ENCODE results near the gene KRT77.

KRT77 gene

DNA sequence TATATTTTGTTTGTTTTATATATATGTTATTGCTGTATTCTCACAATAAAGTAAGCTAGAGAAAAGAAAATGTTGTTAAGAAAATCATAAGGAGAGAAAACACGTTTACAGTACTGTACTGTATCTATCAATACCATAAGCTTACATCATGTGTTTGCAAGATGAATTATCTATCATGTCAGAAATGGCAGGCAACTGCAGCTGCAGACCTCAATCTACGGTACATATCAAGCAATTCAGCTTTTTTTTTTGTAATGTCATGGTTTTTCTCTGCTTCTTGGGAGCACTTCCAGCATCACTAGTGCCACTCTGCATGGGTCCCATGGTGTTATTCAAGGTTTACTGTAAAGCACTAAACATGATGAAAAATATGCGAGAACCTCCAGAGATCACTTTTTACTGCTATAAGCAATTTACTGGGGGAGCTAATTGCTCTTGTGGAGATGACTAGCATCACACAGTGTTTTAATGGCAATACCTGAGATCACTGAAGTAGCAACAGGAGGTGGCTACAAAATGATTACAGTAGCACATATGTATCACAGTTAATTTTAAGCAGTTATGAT is 42.3 kb downstream of the KRT77 start:
- in situ Hi-C loops (cut with MboI; ENCODE audit: low sequenced_read_pairs, unreplicated experiment), result no loop called here

DNA sequence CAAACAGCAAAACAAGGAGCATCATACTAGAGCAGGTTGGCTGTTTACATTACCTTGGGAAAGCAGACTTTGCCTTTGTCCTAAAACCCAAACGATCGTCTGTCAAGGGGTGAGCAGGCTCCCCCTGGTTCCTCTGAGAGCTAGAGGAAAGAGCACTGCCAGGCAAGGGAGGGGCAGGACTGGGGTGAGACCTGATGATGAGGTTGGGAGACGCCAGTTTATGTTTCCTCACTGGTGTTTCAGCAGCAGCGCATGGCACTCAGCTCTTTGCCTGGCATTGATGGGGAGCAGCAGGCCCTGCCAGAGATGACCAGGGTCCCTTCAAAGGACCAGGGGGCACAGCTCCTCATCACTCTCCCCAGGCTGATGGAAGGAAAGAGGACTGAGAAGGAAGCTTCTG is 43.4 kb downstream of the KRT77 start:
- in situ Hi-C loops (cut with MboI; ENCODE audit: low sequenced_read_pairs, unreplicated experiment), result no loop called here
- TF ChIP-seq, protein P1, sequence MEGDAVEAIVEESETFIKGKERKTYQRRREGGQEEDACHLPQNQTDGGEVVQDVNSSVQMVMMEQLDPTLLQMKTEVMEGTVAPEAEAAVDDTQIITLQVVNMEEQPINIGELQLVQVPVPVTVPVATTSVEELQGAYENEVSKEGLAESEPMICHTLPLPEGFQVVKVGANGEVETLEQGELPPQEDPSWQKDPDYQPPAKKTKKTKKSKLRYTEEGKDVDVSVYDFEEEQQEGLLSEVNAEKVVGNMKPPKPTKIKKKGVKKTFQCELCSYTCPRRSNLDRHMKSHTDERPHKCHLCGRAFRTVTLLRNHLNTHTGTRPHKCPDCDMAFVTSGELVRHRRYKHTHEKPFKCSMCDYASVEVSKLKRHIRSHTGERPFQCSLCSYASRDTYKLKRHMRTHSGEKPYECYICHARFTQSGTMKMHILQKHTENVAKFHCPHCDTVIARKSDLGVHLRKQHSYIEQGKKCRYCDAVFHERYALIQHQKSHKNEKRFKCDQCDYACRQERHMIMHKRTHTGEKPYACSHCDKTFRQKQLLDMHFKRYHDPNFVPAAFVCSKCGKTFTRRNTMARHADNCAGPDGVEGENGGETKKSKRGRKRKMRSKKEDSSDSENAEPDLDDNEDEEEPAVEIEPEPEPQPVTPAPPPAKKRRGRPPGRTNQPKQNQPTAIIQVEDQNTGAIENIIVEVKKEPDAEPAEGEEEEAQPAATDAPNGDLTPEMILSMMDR (IDR thresholded peaks at IDR 0.05; ENCODE audit: borderline replicate concordance, control extremely low read depth, extremely low read depth, insufficient read depth, missing control alignments), result no peak
- DNase-seq (ENCODE audit: low spot score), result no peak

More for the DNA sequence above, 42.3 kb downstream of the KRT77 start:
- TF ChIP-seq, protein P1 (IDR thresholded peaks at IDR 0.05; ENCODE audit: borderline replicate concordance, control extremely low read depth, extremely low read depth, insufficient read depth, missing control alignments), result no peak
- DNase-seq (ENCODE audit: low spot score), result no peak

DNA sequence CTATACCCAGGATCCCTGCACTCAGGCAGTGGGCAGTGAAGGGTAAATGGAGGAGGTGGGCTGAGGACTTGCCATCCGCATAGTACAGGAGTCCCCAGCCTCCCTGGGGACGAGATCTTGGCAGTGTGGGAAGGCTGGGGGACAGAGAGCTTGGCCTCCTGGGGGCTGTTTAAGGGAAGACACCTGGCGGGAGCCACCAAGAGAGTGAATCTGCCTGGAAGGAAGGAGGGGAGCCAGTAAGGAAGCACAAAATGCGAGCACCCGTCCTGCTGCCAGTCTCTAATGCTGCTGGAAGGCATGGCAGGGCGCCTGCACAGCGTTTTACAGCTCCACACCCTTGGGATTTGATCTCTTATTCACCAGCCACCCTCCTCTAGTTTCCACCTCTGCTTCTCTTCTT is 43.9 kb downstream of the KRT77 start:
- TF ChIP-seq, protein P1 (IDR thresholded peaks at IDR 0.05; ENCODE audit: borderline replicate concordance, control extremely low read depth, extremely low read depth, insufficient read depth, missing control alignments), result no peak
- in situ Hi-C loops (cut with MboI; ENCODE audit: low sequenced_read_pairs, unreplicated experiment), result no loop called here
- no peak for DNase-seq (ENCODE audit: low spot score)

DNA sequence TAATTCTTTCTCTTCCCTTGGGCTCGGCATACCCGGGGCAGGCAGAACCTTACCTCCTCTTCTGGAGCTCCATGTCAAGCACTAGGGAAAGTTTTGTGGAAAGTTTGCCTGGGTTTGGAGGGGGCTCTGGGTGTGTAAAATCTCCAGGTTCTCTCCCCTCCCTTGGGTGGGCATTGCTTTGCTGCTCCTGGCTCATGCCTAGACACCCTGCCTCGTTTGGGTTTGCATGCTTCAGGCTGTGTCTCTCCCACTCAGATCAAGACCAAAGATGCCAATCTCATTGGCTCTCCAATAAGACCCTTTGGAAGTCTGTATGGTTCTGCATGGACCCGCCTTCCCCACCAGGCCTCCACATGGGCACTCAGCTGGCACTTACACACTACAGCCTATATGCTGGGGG is 45.1 kb downstream of the KRT77 start:
- DNase-seq (ENCODE audit: low spot score), result no peak
- in situ Hi-C loops (cut with MboI; ENCODE audit: low sequenced_read_pairs, unreplicated experiment), result no loop called here

DNA sequence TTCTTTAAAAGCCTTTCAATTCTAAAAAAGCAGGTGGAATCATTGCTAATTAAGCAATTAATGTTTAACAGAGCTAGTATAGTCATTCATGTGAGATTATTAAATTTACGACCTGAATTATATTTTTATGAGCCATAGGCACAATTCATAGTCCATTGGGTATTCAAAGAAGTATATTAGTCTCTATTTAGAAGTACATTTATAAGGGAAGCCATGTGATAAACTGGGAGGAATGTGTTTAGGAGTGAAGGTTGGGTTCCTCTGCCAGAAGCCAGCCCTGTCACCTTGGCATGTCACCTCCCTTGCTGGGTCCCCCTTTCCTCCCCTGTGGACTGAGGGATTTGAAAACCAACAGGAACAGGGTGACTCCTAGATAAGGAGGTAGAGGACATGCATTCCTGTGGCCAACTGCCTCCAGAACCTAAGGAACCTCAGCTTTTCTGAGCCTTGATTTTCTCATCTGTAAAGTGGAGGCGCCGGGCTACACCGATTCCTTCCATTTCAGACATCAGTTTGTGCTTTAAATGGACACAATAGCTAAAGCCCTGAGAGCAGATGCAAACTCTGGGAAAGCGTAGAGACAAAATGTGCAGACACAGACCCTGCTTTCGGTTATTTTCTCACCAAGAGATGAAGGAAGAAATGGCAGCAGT is 45.9 kb downstream of the KRT77 start:
- no peak for DNase-seq (ENCODE audit: low spot score)
- in situ Hi-C loops (cut with MboI; ENCODE audit: low sequenced_read_pairs, unreplicated experiment), result no loop called here
- TF ChIP-seq, protein P1 (IDR thresholded peaks at IDR 0.05; ENCODE audit: borderline replicate concordance, control extremely low read depth, extremely low read depth, insufficient read depth, missing control alignments), result no peak

More for the DNA sequence above, 45.1 kb downstream of the KRT77 start:
- TF ChIP-seq, protein P1 (IDR thresholded peaks at IDR 0.05; ENCODE audit: borderline replicate concordance, control extremely low read depth, extremely low read depth, insufficient read depth, missing control alignments), result no peak

DNA sequence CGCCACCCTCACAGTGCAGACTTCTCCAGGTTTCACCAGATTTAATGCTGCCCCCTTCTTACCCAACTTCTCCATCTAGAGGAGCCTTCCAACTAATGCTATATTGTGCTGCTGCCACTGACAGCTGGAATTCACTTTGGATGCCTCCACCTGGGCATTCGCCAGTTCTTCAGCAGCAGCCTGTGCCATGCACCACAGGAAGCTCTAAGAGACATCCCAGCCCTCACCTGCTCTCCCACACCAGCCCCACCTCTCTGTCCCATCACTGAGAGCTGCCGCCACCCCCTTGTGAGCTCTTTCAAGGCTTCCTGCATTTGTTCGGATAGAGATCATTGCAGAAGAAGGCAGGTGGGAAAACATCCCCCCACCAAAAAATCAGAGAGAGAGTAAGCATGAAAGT is 46.7 kb downstream of the KRT77 start:
- in situ Hi-C loops (cut with MboI; ENCODE audit: low sequenced_read_pairs, unreplicated experiment), result no loop called here
- DNase-seq (ENCODE audit: low spot score), result no peak
- TF ChIP-seq, protein P1 (IDR thresholded peaks at IDR 0.05; ENCODE audit: borderline replicate concordance, control extremely low read depth, extremely low read depth, insufficient read depth, missing control alignments), result no peak

Data from GM13976 (cell line).